ENCODE results near the gene LETM1. TPM values are rescaled to one million over a fixed set of nuclear protein-coding genes. Genes with fewer than 3 reads are reported as not detected.

The LETM1 gene
- total RNA-seq, 1 experiment from 2014 or later: 67.3 TPM

- TF ChIP-seq EGR1 (IDR thresholded peaks at IDR 0.05; ENCODE audit: low read depth) (no peak), SRF (IDR thresholded peaks at IDR 0.05; ENCODE audit: low read depth) (no peak)
These were observed 42.7 kb downstream of the LETM1 start (continued) for GRCh38 chr4:1813231-1813630.

- ATAC-seq (no peak), DNase-seq (ENCODE audit: low read depth, low spot score) (no peak)
- no peaks in the 10 kb centered on the region for H3K9me2 ChIP-seq (ENCODE audit: insufficient read depth)
- H3K9ac ChIP-seq (ENCODE audit: low read length): no peak overlapping the region
- no peak overlapping the region for H2AFZ ChIP-seq (ENCODE audit: low read depth, low read length, poor library complexity, severe bottlenecking)
- no peak overlapping the region for H3K4me2 ChIP-seq (ENCODE audit: low read length)
- intact Hi-C loops (cut with micrococcal nuclease): loop anchor here (5.0 kb wide), 2 partner anchors 85 to 370 kb away; no protein-coding TSS in a partner anchor
- no peak overlapping the region for H3K27ac ChIP-seq (ENCODE audit: low read depth, low read length)
- H4K20me1 ChIP-seq (ENCODE audit: insufficient read depth): no peaks in the 10 kb centered on the region
- RAD21 ChIA-PET (ENCODE audit: low non-redundant PET in 1 of 2, low total read pairs in 2 of 2, uncharacterized antibody in 2 of 2, unreplicated experiment in 2 of 2): no interaction called here
- H3K9me3 ChIP-seq (ENCODE audit: control insufficient read depth in 1 of 2, insufficient read depth in 1 of 2, low read depth in 1 of 2, low read length in 2 of 2): no peaks in the 10 kb centered on the region
- CTCF ChIA-PET: interaction anchor here (0.7 to 5.3 kb wide), 3 partner anchors 25 to 98 kb away, joined by 3 to 43 read pairs (median 4); no protein-coding TSS in a partner anchor
- POLR2A ChIA-PET: no interaction called here
- peaks cover 0 to 5% of the 10 kb centered on the region in 2 experiments; a peak in 1 of 4 replicates for H3K4me1 ChIP-seq (ENCODE audit: control insufficient read depth in 1 of 2, insufficient read depth in 2 of 2, low read length in 2 of 2)
- TF ChIP-seq SP1 (IDR thresholded peaks at IDR 0.05; ENCODE audit: low read depth) (no peak), FOSL1 (IDR thresholded peaks at IDR 0.05; ENCODE audit: low read depth) (no peak), POLR2AphosphoS5 (IDR thresholded peaks at IDR 0.05; ENCODE audit: low read depth, low read length) (no peak), TCF7L2 (IDR thresholded peaks at IDR 0.05; ENCODE audit: borderline replicate concordance, extremely low read depth, insufficient read depth, insufficient read length) (no peak), ELF1 (IDR thresholded peaks at IDR 0.05; ENCODE audit: borderline replicate concordance, low read depth) (no peak), ZFX (IDR thresholded peaks at IDR 0.05) (no peak), EZH2 (IDR thresholded peaks at IDR 0.05) (no peak), EGR1 (IDR thresholded peaks at IDR 0.05; ENCODE audit: low read depth) (no peak), JUND (IDR thresholded peaks at IDR 0.05) (no peak), SRF (IDR thresholded peaks at IDR 0.05; ENCODE audit: low read depth) (no peak), ZNF274 (IDR thresholded peaks at IDR 0.05; ENCODE audit: low read depth, low read length) (no peak), CEBPB (IDR thresholded peaks at IDR 0.05; ENCODE audit: low read depth) (no peak), REST (IDR thresholded peaks at IDR 0.05; ENCODE audit: low read depth) (no peak), EZH2phosphoT487 (IDR thresholded peaks at IDR 0.05; ENCODE audit: borderline replicate concordance) (no peak)
- peaks cover 9 to 34% of the 10 kb centered on the region in 2 experiments; a peak in 3 of 4 replicates for H3K36me3 ChIP-seq (ENCODE audit: control insufficient read depth in 1 of 2, insufficient read depth in 2 of 2, low read length in 2 of 2)
- BruUV-seq (replicated peaks): TSS peak; percentile 31
- H3K79me2 ChIP-seq (ENCODE audit: insufficient read depth, low read length): no peaks in the 10 kb centered on the region
- no peaks in the 10 kb centered on the region for H3K27me3 ChIP-seq (ENCODE audit: insufficient read depth, low read length)
- no peak overlapping the region for H3K4me3 ChIP-seq (replicated peaks in 1 of 2; ENCODE audit: low read depth in 1 of 2, low read length in 2 of 2)
These were observed 43.2 kb downstream of the LETM1 start for GRCh38 chr4:1812720-1813119.
